Neural cell (in vitro differentiated cells): Measurements from ENCODE around the gene PIAS2. TPM values are rescaled to one million over a fixed set of nuclear protein-coding genes. Genes with fewer than 3 reads are reported as not detected.

Source experiments
- H2AFZ ChIP-seq: fragments of 200-600, 300-800 bp; sonication (generic), shearing (Covaris generic); 2 replicates; pipeline ENCODE4 v1.6.0; 2014; ENCODE audit warnings: low read depth, mild to moderate bottlenecking, antibody characterized with exemption, low read length, moderate library complexity
- H3F3A ChIP-seq: fragments of 200-600 bp; shearing (Covaris generic); 2 replicates; pipeline ENCODE4 v1.6.1; 2016; ENCODE audit warnings: mild to moderate bottlenecking, moderate library complexity, mixed read lengths, antibody characterized with exemption, low read length; ENCODE audit not compliant: insufficient read depth, poor library complexity, severe bottlenecking
- H3K27ac ChIP-seq: fragments of 200-600, 300-800 bp; sonication (generic), shearing (Covaris generic); 2 replicates; pipeline ENCODE4 v1.5.1; 2014; ENCODE audit warnings: mild to moderate bottlenecking, low read length, moderate library complexity
- H3K27me3 ChIP-seq: fragments of 300-800, 200-600 bp; sonication (generic), shearing (Covaris generic); 2 replicates; pipeline ENCODE4 v1.6.0; 2014; ENCODE audit warnings: mild to moderate bottlenecking, low read depth, low read length, moderate library complexity; ENCODE audit not compliant: insufficient read depth
- H3K36me3 ChIP-seq: fragments of 300-800, 200-600 bp; sonication (generic), shearing (Covaris generic); 2 replicates; pipeline ENCODE4 v1.5.1; 2014; ENCODE audit warnings: mild to moderate bottlenecking, antibody characterized with exemption, low read length, moderate library complexity; ENCODE audit not compliant: insufficient read depth
- H3K4me2 ChIP-seq: fragments of 300-800, 200-600 bp; sonication (generic), shearing (Covaris generic); 2 replicates; pipeline ENCODE4 v1.6.0; 2014; ENCODE audit warnings: mild to moderate bottlenecking, low read length
- H3K4me3 ChIP-seq: fragments of 300-800, 200-600 bp; sonication (generic), shearing (Covaris generic); 2 replicates; pipeline ENCODE4 v1.5.1; 2014; ENCODE audit warnings: mild to moderate bottlenecking, low read length, moderate library complexity
- H3K79me2 ChIP-seq: fragments of 200-600 bp; shearing (Covaris generic); replicated peaks from 2 replicates; pipeline ENCODE4 v1.6.0; 2014; ENCODE audit warnings: mild to moderate bottlenecking, low read length, moderate library complexity; ENCODE audit not compliant: insufficient read depth
- H3K9ac ChIP-seq: fragments of 300-800, 200-600 bp; sonication (generic), shearing (Covaris generic); 2 replicates; pipeline ENCODE4 v1.6.1; 2016; ENCODE audit warnings: mild to moderate bottlenecking, low read length, mixed read lengths
- H3K9me2 ChIP-seq: fragments of 200-600 bp; shearing (Covaris generic); 2 replicates; pipeline ENCODE4 v1.6.1; 2016; ENCODE audit warnings: mild to moderate bottlenecking, low read length, mixed read lengths; ENCODE audit not compliant: insufficient read depth
- H3K9me3 ChIP-seq: fragments of 200-600, 300-800 bp; sonication (generic), shearing (Covaris generic); 2 replicates; pipeline ENCODE4 v1.6.1; 2016; ENCODE audit warnings: mild to moderate bottlenecking, mixed run types, low read length, moderate library complexity, mixed read lengths
- H4K20me1 ChIP-seq: fragments of 200-600 bp; shearing (Covaris generic); 2 replicates; pipeline ENCODE4 v1.6.1; 2016; ENCODE audit warnings: mild to moderate bottlenecking, mixed run types; ENCODE audit not compliant: insufficient read depth
- EP300 ChIP-seq: fragments of 450-650 bp; conservative IDR thresholded peaks from 2 replicates; pipeline ENCODE4 v1.6.1; 2014; ENCODE audit warnings: antibody characterized with exemption, mild to moderate bottlenecking, moderate library complexity; ENCODE audit not compliant: poor library complexity, severe bottlenecking
- EZH2 ChIP-seq: fragments of 200-600, 300-800 bp; shearing (Covaris generic), sonication (generic); IDR thresholded peaks from 2 replicates; pipeline ENCODE4 v1.6.1; 2014; ENCODE audit warnings: antibody characterized with exemption, low read length, borderline replicate concordance, mild to moderate bottlenecking; ENCODE audit not compliant: insufficient read depth, poor library complexity, severe bottlenecking
- MXI1 ChIP-seq: fragments of 450-650 bp; conservative IDR thresholded peaks from 2 replicates; pipeline ENCODE4 v1.6.1; 2014; ENCODE audit warnings: antibody characterized with exemption, mild to moderate bottlenecking; ENCODE audit not compliant: poor library complexity, severe bottlenecking
- POLR2AphosphoS5 ChIP-seq: IDR thresholded peaks from 2 replicates; pipeline ENCODE4 v1.6.1; 2012
- RAD21 ChIP-seq: fragments of 450-650 bp; conservative IDR thresholded peaks from 2 replicates; pipeline ENCODE4 v1.6.1; 2014; ENCODE audit warnings: antibody characterized with exemption, mild to moderate bottlenecking, moderate library complexity
- SMC3 ChIP-seq: fragments of 450-650 bp; conservative IDR thresholded peaks from 2 replicates; pipeline ENCODE4 v1.6.1; 2014; ENCODE audit warnings: antibody characterized with exemption, mild to moderate bottlenecking, moderate library complexity; ENCODE audit not compliant: poor library complexity
- TAF1 ChIP-seq: IDR thresholded peaks from 2 replicates; pipeline ENCODE4 v1.6.1; 2012; ENCODE audit warnings: low read depth
- polyA plus RNA-seq: library from polyadenylated mRNA; depleted of rRNA; stranded (reverse); fragments of >200 nt; gene quantifications from 2 replicates; pipeline ENCODE4 v1.2.3, GENCODE V29; 2014
- TF ChIP-seq, protein P1 (sequence below): IDR thresholded peaks from 2 replicates; pipeline ENCODE4 v1.6.1; 2012; ENCODE audit warnings: borderline replicate concordance
- TF ChIP-seq, protein P2 (sequence below): fragments of 450-650 bp; IDR thresholded peaks from 2 replicates; pipeline ENCODE4 v1.5.1; 2014; ENCODE audit warnings: antibody characterized with exemption, mild to moderate bottlenecking, moderate library complexity; ENCODE audit not compliant: poor library complexity, severe bottlenecking

Gene PIAS2
- polyA plus RNA-seq, 1 donor from 2014 or later = 32.1 TPM

DNA sequence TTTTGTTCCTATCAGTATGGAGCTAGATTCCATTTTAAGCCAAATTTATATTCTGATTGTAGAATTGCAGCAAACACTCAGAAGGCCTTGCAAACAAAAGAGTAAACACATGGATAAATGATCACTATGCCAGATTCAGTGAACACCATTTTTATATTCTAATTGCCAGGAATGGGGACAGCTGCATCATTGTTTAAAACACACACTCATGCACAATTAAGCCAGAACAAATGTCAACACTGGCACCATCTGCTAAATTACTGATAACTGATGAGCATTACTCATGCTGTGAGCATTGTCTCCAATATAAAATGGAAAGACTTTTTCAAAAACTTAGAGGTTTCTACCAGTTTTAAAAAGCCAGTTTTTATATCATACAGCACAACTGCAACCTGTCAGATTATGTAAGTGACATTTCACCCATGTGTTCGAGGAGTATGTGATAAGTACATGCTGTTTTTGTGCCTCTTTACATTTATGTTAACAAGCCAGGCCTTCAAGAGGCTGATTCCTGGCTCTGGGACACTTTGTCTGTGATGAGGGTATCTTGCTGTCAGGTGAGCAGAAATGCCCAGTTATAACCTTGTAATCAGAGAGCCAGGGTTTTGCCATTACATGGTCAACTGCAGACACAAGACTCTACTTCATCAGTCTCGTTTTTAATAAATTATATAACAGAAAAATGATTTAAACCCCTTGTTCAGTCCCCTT lies 156.1 kb downstream of the PIAS2 start:
- no peak overlapping the region for H3K27ac ChIP-seq
- H2AFZ ChIP-seq = no peak overlapping the region
- H3K79me2 ChIP-seq = no peaks in the 10 kb centered on the region
- H3F3A ChIP-seq = no peaks in the 10 kb centered on the region
- TF ChIP-seq RAD21 = no peak
- no peak for TF ChIP-seq EZH2
- TF ChIP-seq, protein P1, sequence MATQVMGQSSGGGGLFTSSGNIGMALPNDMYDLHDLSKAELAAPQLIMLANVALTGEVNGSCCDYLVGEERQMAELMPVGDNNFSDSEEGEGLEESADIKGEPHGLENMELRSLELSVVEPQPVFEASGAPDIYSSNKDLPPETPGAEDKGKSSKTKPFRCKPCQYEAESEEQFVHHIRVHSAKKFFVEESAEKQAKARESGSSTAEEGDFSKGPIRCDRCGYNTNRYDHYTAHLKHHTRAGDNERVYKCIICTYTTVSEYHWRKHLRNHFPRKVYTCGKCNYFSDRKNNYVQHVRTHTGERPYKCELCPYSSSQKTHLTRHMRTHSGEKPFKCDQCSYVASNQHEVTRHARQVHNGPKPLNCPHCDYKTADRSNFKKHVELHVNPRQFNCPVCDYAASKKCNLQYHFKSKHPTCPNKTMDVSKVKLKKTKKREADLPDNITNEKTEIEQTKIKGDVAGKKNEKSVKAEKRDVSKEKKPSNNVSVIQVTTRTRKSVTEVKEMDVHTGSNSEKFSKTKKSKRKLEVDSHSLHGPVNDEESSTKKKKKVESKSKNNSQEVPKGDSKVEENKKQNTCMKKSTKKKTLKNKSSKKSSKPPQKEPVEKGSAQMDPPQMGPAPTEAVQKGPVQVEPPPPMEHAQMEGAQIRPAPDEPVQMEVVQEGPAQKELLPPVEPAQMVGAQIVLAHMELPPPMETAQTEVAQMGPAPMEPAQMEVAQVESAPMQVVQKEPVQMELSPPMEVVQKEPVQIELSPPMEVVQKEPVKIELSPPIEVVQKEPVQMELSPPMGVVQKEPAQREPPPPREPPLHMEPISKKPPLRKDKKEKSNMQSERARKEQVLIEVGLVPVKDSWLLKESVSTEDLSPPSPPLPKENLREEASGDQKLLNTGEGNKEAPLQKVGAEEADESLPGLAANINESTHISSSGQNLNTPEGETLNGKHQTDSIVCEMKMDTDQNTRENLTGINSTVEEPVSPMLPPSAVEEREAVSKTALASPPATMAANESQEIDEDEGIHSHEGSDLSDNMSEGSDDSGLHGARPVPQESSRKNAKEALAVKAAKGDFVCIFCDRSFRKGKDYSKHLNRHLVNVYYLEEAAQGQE = no peak
- TF ChIP-seq SMC3 = no peak
- TF ChIP-seq POLR2AphosphoS5 = no peak
- TF ChIP-seq MXI1 = no peak
- TF ChIP-seq EP300 = no peak
- TF ChIP-seq, protein P2, sequence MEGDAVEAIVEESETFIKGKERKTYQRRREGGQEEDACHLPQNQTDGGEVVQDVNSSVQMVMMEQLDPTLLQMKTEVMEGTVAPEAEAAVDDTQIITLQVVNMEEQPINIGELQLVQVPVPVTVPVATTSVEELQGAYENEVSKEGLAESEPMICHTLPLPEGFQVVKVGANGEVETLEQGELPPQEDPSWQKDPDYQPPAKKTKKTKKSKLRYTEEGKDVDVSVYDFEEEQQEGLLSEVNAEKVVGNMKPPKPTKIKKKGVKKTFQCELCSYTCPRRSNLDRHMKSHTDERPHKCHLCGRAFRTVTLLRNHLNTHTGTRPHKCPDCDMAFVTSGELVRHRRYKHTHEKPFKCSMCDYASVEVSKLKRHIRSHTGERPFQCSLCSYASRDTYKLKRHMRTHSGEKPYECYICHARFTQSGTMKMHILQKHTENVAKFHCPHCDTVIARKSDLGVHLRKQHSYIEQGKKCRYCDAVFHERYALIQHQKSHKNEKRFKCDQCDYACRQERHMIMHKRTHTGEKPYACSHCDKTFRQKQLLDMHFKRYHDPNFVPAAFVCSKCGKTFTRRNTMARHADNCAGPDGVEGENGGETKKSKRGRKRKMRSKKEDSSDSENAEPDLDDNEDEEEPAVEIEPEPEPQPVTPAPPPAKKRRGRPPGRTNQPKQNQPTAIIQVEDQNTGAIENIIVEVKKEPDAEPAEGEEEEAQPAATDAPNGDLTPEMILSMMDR = no peak
- TF ChIP-seq TAF1 = no peak
- no peaks in the 10 kb centered on the region for H4K20me1 ChIP-seq
- H3K9me3 ChIP-seq = no peaks in the 10 kb centered on the region
- H3K9me2 ChIP-seq = no peaks in the 10 kb centered on the region
- H3K36me3 ChIP-seq = no peaks in the 10 kb centered on the region
- H3K27me3 ChIP-seq = peaks cover 39% of the 10 kb centered on the region
- no peak overlapping the region for H3K4me3 ChIP-seq
- no peak overlapping the region for H3K9ac ChIP-seq
- H3K4me2 ChIP-seq = no peak overlapping the region

DNA sequence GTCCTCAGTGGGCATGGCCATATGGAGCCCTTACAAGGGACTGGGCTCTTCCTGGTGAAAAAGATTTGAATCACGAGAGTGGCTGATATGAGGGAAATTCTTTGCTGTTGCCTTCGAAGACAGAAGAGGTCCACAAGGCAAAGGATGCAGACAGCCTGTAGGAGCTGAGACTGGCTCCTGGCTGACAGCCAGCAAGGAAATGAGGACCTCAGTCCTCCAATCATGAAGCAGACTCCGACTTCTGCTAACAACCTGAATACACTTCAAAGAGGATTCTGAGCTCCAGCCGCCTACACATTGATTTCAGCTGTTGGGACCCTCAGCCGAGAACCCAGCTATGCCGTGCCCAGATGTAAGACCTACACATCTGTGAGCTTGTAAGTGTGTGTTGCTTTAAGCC lies 157.4 kb downstream of the PIAS2 start:
- H3K36me3 ChIP-seq = no peaks in the 10 kb centered on the region
- no peaks in the 10 kb centered on the region for H3K79me2 ChIP-seq
- no peak overlapping the region for H3K9ac ChIP-seq
- H3K27ac ChIP-seq = no peak overlapping the region
- no peak overlapping the region for H2AFZ ChIP-seq
- H3K9me2 ChIP-seq = no peaks in the 10 kb centered on the region
- H3F3A ChIP-seq = no peaks in the 10 kb centered on the region
- no peaks in the 10 kb centered on the region for H3K9me3 ChIP-seq
- H3K4me3 ChIP-seq = no peak overlapping the region
- no peak overlapping the region for H3K4me2 ChIP-seq
- H4K20me1 ChIP-seq = no peaks in the 10 kb centered on the region
- H3K27me3 ChIP-seq = peaks cover 52% of the 10 kb centered on the region
- TF ChIP-seq TAF1 (no peak), MXI1 (no peak), EZH2 (no peak), SMC3 (no peak), POLR2AphosphoS5 (no peak), EP300 (no peak)
- TF ChIP-seq, protein P2 = no peak
